Daoy (cell line): Measurements from ENCODE around the gene VDAC2. TPM values are rescaled to one million over a fixed set of nuclear protein-coding genes. Genes with fewer than 3 reads are reported as not detected.
"Not testable (repeated sequence)": the region's sequence is repeated elsewhere in the genome, so short reads cannot be mapped to it uniquely, and the experiment has no call there.

Experiments used
- DNase-seq: peaks from one replicate; pipeline ENCODE4 v3.0.0-alpha.2; 2015; ENCODE audit warnings: low read depth
- total RNA-seq: library from RNA; depleted of rRNA; stranded (reverse); fragments of >200 nt; shearing (Covaris generic); gene quantifications from 2 replicates; pipeline ENCODE4 v1.2.3, GENCODE V29; 2014; rRNA removed

The VDAC2 gene, protein sequence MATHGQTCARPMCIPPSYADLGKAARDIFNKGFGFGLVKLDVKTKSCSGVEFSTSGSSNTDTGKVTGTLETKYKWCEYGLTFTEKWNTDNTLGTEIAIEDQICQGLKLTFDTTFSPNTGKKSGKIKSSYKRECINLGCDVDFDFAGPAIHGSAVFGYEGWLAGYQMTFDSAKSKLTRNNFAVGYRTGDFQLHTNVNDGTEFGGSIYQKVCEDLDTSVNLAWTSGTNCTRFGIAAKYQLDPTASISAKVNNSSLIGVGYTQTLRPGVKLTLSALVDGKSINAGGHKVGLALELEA
- 175 and 177 TPM in 2 replicates for total RNA-seq

DNA sequence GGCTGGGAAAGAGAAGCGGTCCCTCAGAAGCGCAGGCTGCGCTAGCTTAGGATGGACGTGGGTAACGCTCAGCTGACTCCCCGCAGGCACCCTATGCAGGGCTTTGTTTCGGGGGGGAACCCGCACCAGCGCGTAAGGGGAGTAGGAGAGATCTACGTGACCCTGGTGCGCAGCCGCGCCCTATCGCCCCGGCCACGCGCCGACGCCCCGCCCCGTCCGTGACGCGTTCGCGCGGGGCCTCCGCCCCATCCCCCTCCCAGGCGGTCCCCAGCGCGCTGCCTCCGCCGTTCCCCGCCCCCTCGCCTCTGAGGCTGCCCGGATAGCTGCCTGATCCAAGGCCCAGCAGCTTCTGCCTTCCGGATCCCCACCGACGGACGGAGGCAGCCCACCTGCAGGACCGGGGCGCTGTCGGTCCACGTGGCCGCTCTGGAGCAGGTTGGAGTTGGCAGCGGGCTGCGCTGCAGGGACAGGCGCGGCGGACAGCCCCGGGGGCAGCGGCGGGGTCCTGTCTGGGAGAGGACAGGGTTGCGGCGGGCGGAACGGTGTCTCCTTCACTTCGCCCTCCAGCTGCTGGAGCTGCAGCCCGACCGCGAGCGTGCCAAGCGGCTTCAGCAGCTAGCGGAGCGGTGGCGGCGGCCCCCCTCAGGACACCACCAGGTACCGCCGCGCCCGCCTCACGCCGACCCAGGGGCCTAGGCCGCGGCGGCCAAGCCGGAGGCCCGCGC is at the start of gene VDAC2:
Gene VDAC2 (plus strand): TSS at position 515 of the 725 bp plus-strand sequence. CDS start 363 bp downstream, outside the sequence.
- DNase-seq: peak; percentile 90

DNA sequence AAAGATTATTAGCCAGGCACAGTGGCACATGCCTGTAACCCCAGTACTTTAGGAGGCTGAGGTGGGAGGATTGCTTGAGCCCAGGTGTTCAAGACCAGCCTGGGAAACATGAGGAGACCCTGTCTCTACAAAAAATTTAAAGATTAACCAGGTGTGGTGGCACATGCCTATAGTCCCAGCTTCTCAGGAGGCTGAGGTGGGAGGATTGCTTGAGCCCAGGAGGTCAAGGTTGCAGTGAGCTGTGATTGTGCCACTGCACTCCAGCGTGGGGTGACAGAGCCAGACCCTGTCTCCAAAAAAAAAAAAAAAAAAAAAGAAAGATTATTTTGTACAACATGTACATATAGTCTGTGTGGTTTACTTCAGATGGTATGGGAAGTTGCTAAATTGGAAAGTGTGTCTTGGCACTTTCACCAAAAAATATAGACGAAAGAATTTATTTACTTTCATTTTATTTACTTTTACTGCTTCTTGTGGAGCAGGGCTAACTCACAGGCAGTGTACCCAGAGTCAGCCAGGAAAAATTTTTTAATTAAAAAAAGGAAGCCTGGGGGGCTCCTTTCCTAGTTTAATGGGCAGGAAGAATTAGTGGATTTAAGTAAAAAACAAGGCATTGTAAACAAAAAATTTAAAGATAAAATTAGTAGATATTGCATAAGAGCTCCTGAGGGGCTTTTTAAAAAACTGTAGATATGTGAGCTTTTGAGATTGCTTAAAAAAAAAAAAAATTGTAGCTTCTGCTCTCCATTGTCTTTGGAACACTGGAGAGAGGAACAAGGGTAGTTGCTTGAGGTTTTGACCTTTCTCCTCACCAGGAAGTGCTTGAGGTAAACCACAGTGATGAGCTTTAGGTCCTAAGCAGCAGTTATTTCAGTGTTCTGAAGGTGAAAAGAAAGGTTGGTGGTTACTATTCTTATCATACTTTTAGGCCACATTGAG is 44.6 kb upstream of the VDAC2 start:
- DNase-seq: no peak

DNA sequence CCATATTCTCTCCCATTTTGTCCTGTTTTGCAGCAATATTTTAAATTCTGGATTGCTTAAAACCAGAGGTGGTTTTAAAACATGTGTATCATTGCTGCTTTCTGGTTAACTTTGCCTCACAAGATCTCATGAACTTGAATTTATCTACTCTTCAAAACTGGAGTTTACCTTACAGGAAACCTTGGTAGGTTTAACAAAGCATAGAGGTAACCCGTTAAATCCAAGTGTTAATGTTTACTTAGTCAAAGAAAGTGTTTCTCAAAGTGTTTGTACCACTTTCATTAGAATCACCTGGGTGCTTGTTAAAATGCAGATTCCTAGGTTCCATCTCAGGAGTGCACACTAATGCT is 44.0 kb upstream of the VDAC2 start:
- no peak for DNase-seq

DNA sequence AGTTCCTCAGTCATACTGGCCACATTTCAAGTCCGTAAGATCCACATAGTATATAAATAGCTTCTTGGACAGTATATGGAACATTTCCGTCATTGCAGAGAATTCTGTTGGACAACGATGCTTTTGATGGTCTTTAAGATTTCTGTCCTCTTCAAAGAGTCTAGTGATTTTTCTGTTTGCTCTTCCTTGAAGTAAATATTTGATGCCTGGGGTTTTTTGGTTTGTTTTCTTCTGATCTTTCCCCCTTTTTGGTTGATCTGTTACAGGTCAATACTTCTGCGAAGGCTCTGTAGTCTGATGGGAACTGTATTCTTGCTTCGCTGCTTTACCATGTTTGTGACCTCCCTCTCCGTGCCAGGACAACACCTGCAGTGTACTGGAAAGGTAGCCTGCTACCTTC is 42.3 kb upstream of the VDAC2 start:
- DNase-seq: no peak

DNA sequence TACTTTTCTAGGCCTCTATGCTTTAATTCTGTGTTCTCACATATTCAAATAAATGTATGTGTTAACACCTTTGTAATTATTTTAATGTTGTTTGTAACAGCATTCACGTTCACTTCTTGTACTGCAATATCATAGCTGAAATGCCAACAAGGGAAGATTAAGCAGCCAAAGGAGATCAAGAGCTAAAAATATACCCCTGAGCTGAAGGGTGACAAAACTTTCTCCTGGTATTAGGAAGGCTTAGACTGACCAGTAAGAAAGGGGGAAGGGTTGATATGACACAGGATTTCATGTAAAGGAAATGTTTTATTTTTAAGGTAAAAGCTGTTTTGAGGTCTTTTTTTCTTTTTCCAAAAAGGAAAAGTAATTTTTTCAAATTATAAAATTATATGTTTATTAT is 40.4 kb upstream of the VDAC2 start:
- DNase-seq: no peak

DNA sequence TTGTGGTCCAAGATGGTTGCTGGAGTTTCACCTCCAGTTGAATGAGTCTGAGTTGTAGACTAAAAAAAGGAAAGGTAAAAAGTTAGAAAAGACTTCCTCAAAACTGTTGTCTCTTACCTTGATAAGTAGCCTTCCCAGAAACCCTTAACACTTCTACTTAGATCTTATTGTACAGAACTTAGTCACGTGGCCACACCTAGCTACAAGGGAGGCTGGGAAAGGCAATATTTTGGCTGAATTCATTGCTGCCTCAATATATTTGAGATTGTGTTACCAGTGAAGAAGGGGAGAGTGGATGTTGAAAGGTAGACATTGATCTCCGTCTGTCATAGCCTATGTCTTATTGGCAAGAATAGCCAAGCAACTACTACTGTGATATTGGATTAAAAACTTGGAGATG is 35.5 kb upstream of the VDAC2 start:
- DNase-seq: no peak

DNA sequence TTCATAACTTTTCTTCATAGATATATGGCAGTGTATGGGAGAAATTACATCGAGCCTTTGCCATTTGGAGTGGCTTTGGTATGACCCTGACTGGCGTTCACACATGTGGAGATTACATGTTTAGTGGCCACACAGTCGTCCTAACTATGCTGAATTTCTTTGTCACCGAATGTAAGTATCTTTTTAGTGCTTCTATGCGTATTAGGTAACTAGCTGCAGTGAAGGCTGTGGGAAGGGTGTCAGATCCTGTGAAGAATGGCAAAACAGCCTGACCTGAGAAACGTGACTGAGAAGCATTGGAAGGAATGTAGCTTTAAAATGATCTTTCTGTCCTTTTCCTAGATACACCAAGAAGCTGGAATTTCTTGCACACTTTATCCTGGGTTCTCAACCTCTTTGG is 34.5 kb upstream of the VDAC2 start:
- no peak for DNase-seq

DNA sequence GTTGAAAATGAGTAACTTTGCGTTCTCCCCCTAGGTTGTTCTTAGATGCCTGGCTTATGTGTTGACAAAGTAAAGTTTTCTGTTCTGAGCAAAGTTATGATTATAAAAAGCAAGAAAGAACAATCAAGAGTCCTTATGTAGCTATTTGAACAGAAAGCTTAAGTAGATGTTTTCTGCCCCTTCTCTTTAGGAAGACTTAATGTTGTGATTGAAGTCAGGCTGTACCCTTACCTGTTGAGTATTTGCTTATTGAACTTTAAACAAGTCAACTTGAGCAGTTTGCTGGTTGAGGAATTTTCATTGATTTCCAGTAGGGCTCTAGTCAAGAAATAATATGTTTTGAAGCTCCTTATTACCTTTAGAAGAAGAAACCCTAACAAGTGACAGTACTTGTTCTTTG is 33.9 kb upstream of the VDAC2 start:
- no peak for DNase-seq

DNA sequence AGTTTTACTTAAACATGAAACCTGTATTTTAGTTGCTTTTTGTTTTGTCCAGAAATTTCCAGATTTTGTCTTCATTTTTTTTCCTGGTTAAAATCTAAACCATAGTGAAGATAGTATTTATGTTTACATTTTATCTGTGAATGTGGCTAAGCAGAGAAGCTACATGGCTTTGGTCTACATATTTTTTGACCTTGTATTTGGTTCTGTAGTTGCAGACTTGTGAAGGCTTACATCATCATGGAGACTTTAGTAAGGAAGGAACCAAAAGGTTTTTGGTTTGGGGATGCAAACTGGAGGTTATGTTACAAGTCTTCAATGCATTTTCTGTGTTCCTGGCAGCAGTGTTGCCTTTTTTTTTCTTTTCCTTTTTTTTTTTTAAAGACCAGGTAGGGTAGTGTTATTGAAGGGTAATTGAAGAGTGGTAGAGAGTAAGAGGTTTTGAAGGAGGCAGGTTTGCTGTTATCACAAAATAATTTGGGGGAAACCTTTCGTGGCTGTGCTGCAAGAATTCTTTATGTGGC is 30.9 kb upstream of the VDAC2 start:
- DNase-seq: no peak

DNA sequence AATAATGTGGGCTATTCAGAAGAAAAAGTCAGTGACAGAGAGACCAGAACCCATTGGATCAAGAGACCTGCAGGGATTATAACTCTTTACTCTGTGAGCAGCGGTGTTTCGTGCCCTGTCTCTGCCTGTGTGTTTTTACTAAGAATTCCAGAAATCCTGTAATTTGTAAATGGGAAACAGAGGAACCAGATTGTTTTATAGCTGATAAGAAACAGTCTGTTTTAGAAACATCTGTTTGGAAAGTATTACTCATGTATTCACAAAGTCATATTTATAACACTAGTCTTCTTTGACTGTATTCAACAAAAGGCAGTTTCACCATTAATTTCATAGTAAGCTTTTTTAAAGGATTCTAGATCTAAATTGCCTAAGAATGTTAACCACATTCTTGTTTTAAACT is 30.0 kb upstream of the VDAC2 start:
- DNase-seq: no peak

DNA sequence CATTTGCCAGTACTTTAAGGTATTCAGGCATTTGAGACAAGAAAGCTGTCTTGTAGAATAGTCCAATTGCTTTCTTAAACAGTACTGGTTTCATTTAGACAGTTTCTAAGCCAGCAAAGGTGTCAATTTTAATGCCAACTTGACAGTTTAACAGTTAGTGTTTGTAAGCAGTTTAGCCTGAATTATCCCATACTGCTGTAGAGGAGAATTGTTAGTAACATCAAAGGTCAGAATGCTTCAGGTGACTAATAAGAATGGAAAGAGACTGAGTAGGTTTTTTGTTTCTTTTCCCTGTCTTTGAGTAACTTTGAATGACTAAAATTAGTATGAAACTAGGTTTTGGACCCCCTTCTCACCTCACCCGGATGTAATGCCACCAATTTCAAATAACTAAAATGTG is 29.5 kb upstream of the VDAC2 start:
- DNase-seq: no peak

DNA sequence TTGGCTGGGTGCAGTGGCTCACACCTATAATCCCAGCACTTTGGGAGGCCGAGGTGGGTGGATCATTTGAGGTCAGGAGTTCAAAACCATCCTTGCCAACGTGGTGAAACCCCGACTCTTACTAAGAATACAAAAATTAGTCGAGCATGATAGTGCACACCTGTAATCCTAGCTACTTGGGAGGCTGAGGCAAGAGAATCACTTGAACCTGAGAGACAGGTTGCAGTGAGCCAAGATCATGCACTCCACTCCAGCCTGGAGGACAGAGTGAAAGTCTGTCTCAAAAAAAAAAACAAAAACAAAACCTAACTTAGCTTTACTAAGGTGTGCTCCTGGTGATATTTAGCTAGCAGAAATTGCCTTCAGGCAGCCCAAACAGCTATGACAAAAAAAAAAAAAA is 24.3 kb upstream of the VDAC2 start:
- no peak for DNase-seq

DNA sequence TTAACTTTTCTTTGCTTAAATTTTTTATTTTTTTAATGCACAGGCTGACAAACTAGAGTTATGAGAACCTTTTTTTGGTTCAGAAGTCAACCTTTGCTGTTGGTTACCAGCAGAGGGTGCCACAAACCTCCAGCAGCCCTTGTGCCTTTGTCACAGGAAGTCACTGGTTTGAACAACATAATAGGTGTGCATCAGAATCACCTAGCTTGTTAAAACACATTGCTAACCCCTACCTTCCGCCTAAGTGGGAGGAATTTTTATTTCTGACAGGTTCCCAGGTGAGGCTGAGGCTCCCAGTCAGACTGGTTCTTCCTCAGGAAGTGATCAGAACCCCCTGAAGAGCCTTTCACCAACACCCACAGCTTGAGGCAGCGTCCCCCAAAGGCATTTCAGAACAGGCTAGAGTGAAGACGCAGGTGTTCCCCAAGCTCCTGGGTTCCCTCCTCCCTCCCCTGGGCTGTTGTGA is 22.6 kb upstream of the VDAC2 start:
- peak; percentile 51 for DNase-seq

DNA sequence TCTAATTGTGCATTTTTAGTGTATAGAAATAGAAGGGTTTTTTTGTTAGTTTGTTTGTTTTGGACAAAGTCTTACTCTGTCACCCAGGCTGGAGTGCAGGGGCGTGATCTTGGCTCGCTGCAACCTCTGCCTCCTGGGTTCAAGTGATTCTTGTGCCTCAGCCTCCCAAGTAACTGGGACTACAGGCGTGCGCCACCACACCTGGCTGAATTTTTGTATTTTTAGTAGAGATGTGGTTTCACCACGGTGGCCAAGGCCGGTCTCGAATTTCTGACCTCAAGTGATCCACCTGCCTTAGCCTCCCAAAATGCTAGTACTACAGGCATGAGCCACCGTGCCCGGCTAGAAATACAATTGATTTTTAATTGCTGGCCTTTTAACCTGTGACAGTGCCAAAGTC is 22.1 kb upstream of the VDAC2 start:
- DNase-seq: not testable (repeated sequence)

DNA sequence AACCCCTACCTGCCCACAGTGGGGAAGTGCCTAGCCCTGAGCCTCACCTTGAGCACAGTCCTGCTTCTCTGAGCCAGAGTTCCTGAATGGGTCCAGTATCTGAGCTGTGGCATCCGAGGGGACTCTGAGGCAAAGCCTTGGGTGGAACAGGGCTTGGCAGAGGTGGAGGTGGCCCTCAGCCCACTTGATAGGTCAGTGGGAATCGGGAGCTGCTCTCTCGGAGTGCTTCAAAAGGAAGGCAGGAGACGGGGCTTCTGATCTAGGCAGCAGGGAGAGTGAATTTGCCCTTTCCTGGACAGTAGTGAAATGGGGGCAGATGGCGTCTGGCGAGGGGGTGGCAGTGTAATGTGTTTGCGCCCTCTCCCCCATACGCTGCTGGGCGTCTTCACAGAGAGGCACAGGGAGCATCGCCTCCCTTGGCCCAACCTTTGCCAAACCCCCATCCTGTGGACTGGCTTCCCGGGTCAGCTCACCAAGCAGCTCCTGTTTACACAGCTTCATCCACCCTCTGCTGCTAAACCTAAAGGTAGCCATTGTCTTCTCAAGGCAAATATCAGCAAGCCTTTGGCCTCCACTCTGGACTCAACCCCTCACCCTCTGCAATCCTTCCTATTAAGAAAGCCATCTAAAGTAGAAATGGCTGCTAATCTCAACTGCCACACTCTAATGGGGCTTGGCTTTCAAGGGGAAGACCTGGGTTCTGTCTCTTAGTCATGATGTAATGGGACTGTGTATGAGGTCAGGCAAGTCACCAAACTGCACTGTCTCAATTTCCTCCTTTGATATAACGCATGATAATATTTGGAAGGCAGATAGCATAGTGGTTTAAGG is 21.1 kb upstream of the VDAC2 start:
- no peak for DNase-seq

DNA sequence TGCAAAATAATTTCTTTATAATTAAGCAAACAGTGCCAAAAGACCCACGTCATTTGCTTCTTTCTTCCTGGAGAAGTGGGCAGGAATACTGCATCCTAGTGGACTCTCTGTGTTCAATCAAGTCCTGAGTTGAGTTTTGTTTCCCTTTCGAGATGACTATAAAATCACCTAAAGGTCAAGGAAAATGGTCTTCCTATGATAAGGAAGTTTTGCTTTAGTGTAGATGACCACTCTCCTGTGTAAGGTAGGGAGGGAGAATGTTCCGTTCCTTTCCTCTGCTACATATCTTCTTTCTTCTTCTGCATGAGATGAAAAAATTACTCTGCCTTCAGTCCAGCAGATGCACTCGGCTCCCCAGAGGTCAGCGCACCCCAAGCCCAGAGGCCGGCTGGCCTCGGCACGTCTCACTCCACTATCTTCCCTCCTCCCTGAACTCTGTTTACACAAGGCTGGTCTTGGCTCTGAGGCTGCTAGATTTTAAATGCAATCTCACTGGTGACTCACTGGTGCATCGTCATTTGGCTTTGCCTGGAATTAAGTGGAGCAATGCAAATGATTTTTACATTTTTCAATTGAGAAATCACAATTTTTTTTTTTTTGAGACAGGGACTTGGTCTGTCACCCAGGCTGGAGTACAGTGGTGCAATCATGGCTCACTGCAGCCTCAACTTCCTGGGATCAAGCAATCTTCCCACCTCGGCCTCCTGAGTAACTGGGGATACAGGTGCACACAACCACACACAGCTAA is 18.6 kb upstream of the VDAC2 start:
- peak; percentile 60 for DNase-seq

DNA sequence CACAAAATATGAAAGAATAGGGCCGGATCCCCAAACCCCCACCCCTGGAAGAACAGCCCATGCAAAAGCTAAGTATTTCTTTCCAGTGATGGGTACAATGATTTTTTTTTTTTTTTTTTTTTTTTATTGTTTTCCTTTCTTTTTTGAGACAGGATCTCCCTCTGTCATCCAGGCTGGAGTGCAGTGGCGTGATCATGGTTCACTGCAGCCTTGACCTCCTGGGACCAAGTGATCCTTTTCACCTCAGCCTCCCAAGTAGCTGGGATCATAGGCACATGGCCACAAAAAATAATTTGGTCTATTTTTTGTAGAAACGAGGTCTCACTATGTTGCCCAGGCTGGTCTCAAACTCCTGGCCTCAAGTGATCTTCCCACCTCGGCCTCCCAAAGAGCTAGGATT is 16.0 kb upstream of the VDAC2 start:
- DNase-seq: not testable (repeated sequence)

DNA sequence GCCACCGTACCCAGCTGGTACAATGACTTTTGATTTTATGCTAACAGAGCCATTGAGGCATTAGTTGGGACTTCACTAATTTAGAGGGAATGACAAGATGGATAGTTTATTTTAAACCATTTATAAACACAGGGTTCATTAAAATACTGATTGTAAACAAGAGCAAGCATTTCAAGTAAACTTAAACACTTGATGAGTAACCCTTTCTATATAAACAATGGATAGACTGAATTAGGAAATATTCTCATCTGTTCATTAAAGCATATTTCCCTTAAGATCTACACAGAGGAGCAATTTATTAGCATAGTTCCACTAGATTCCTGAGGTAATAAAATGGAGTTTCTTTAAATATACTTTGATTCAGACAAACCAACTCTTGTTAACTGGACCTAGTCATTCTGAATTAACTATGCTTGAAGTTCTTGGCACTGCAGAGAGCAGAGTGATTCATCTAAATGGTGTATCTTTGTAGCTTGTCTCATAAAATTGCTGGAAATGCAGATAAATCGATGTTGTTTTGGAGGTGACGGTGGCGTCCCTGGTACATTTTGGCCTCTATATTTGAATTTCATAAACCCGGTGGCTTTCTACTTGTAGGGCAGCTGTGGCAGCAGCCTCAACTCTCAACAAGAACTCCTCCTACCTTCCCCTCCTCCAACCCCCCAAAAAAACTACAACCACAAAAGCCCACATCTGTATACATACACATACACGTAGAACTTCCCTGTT is 15.4 kb upstream of the VDAC2 start:
- DNase-seq: no peak

DNA sequence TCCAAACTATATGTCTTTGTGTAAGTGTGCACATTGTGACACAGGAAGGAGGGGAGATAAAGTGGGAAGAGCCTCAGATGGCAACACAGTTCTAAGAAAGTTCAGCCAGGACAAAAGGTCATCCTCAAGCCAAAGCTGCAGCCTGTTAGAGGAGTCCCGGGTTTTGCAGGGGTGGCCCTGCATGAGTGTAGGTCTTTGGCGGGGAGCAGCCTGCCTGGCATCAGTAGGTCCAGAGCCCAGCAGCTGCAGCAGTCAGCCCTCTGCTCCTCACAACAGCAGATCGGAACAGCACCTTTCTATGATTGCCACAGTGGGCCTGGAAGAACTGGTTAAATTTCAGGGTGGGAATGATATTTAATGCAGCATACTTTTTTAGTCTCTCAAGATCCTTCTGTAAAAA is 13.5 kb upstream of the VDAC2 start:
- no peak for DNase-seq

DNA sequence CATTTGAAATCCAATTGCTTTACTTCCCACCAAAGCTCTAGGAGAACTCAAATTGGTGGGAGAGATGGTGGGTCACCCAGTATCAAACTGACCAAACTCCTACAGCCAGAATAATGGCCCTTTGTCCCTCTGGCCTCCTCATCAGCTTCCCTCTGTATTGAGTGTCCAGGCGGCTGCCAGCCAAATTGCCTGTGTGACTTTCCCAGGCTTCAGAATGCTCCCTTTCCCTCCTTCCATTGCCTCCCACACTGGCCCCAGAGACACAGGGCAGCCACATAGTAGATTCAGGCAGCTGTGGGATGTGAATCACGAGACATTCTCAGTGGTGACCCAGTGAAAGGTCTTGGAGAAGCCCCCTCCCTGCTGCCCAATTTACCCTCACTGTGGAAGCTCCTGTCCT is 12.7 kb upstream of the VDAC2 start:
- DNase-seq: no peak
